ENCODE measurements around the gene ITGA1.

- TF ChIP-seq, protein P1, sequence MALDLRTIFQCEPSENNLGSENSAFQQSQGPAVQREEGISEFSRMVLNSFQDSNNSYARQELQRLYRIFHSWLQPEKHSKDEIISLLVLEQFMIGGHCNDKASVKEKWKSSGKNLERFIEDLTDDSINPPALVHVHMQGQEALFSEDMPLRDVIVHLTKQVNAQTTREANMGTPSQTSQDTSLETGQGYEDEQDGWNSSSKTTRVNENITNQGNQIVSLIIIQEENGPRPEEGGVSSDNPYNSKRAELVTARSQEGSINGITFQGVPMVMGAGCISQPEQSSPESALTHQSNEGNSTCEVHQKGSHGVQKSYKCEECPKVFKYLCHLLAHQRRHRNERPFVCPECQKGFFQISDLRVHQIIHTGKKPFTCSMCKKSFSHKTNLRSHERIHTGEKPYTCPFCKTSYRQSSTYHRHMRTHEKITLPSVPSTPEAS (tag by site-specific recombination; IDR thresholded peaks at IDR 0.05), result no peak
- no peak for TF ChIP-seq CTCF (tag by site-specific recombination; IDR thresholded peaks at IDR 0.05)
- TF ChIP-seq, protein P2, sequence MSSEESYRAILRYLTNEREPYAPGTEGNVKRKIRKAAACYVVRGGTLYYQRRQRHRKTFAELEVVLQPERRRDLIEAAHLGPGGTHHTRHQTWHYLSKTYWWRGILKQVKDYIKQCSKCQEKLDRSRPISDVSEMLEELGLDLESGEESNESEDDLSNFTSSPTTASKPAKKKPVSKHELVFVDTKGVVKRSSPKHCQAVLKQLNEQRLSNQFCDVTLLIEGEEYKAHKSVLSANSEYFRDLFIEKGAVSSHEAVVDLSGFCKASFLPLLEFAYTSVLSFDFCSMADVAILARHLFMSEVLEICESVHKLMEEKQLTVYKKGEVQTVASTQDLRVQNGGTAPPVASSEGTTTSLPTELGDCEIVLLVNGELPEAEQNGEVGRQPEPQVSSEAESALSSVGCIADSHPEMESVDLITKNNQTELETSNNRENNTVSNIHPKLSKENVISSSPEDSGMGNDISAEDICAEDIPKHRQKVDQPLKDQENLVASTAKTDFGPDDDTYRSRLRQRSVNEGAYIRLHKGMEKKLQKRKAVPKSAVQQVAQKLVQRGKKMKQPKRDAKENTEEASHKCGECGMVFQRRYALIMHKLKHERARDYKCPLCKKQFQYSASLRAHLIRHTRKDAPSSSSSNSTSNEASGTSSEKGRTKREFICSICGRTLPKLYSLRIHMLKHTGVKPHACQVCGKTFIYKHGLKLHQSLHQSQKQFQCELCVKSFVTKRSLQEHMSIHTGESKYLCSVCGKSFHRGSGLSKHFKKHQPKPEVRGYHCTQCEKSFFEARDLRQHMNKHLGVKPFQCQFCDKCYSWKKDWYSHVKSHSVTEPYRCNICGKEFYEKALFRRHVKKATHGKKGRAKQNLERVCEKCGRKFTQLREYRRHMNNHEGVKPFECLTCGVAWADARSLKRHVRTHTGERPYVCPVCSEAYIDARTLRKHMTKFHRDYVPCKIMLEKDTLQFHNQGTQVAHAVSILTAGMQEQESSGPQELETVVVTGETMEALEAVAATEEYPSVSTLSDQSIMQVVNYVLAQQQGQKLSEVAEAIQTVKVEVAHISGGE (tag by site-specific recombination; conservative IDR thresholded peaks at IDR 0.05; ENCODE audit: low read depth), result no peak
- no peak for TF ChIP-seq HOXA7 (CRISPR knock-in tag; IDR thresholded peaks at IDR 0.05; ENCODE audit: borderline replicate concordance)
- TF ChIP-seq, protein P3, sequence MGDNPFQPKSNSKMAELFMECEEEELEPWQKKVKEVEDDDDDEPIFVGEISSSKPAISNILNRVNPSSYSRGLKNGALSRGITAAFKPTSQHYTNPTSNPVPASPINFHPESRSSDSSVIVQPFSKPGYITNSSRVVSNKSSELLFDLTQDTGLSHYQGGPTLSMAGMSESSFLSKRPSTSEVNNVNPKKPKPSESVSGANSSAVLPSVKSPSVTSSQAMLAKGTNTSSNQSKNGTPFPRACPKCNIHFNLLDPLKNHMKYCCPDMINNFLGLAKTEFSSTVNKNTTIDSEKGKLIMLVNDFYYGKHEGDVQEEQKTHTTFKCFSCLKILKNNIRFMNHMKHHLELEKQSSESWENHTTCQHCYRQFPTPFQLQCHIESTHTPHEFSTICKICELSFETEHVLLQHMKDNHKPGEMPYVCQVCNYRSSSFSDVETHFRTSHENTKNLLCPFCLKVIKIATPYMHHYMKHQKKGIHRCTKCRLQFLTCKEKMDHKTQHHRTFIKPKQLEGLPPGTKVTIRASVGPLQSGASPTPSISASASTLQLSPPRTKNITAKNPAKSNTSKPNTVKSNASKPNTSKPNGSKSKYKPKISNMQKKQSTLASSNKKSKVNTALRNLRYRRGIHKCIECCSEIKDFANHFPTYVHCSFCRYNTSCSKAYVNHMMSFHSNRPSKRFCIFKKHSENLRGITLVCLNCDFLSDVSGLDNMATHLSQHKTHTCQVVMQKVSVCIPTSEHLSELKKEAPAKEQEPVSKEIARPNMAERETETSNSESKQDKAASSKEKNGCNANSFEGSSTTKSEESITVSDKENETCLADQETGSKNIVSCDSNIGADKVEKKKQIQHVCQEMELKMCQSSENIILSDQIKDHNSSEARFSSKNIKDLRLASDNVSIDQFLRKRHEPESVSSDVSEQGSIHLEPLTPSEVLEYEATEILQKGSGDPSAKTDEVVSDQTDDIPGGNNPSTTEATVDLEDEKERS (tag by site-specific recombination; IDR thresholded peaks at IDR 0.05), result no peak
- TF ChIP-seq, protein P4, sequence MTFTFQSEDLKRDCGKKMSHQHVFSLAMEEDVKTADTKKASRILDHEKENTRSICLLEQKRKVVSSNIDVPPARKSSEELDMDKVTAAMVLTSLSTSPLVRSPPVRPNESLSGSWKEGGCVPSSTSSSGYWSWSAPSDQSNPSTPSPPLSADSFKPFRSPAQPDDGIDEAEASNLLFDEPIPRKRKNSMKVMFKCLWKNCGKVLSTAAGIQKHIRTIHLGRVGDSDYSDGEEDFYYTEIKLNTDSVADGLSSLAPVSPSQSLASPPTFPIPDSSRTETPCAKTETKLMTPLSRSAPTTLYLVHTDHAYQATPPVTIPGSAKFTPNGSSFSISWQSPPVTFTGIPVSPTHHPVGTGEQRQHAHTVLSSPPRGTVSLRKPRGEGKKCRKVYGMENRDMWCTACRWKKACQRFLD (tag by site-specific recombination; IDR thresholded peaks at IDR 0.05), result no peak
- TF ChIP-seq ZNF239 (tag by site-specific recombination; IDR thresholded peaks at IDR 0.05), result no peak
- TF ChIP-seq SETDB1 (IDR thresholded peaks at IDR 0.05; ENCODE audit: insufficient read length, low read length), result no peak
Observed at GRCh38 chr5:52778781-52779180, 8.9 kb upstream of the ITGA1 start.
